H9 (cell line): ENCODE data around the gene ENOX1. TPM values are rescaled to one million over a fixed set of nuclear protein-coding genes. Genes with fewer than 3 reads are reported as not detected.

ENCODE experiments used
- DNase-seq: peaks from one replicate; pipeline ENCODE4 v3.0.0-alpha.2; 2017
- H2AFZ ChIP-seq: one replicate; pipeline ENCODE4 v1.6.1; 2013; ENCODE audit warnings: mild to moderate bottlenecking, low read length, control low read depth, moderate library complexity
- H2AK5ac ChIP-seq: 2 replicates; pipeline ENCODE4 v1.6.1; 2013; ENCODE audit warnings: low read length, control low read depth, mixed read lengths; ENCODE audit not compliant: insufficient read length
- H2BK120ac ChIP-seq: one replicate; pipeline ENCODE4 v1.6.1; 2013; ENCODE audit warnings: low read depth, mild to moderate bottlenecking, low read length, control low read depth, inconsistent platforms; ENCODE audit not compliant: poor library complexity, severe bottlenecking
- H2BK12ac ChIP-seq: 2 replicates; pipeline ENCODE4 v1.6.1; 2013; ENCODE audit warnings: low read length, control low read depth, mixed read lengths, low read depth; ENCODE audit not compliant: insufficient read length
- H2BK15ac ChIP-seq: 2 replicates; pipeline ENCODE4 v1.6.1; 2013; ENCODE audit warnings: low read depth, low read length, control low read depth
- H2BK20ac ChIP-seq: one replicate; pipeline ENCODE4 v1.6.1; 2013; ENCODE audit warnings: low read depth, mild to moderate bottlenecking, low read length, control low read depth, inconsistent platforms; ENCODE audit not compliant: poor library complexity, severe bottlenecking
- H2BK5ac ChIP-seq: 2 replicates; pipeline ENCODE4 v1.6.1; 2013; ENCODE audit warnings: low read length, control low read depth, mixed read lengths; ENCODE audit not compliant: insufficient read length
- H3K14ac ChIP-seq: 2 replicates; pipeline ENCODE4 v1.6.1; 2013; ENCODE audit warnings: low read length, control low read depth; ENCODE audit not compliant: insufficient read depth
- H3K18ac ChIP-seq: 2 replicates; pipeline ENCODE4 v1.6.1; 2013; ENCODE audit warnings: low read depth, mild to moderate bottlenecking, mixed read lengths, low read length, control low read depth; ENCODE audit not compliant: insufficient read length
- H3K23ac ChIP-seq: 2 replicates; pipeline ENCODE4 v1.6.1; 2013; ENCODE audit warnings: low read length, control low read depth, mixed read lengths, low read depth; ENCODE audit not compliant: insufficient read length
- H3K23me2 ChIP-seq: 2 replicates; pipeline ENCODE4 v1.6.1; 2013; ENCODE audit warnings: low read depth, mild to moderate bottlenecking, mixed read lengths, low read length, control low read depth; ENCODE audit not compliant: insufficient read length, poor library complexity, severe bottlenecking
- H3K27ac ChIP-seq: 2 replicates; pipeline ENCODE4 v1.5.1; 2013; ENCODE audit warnings: low read length, control low read depth, mixed read lengths, low read depth; ENCODE audit not compliant: insufficient read length
- H3K27me3 ChIP-seq: 2 replicates; pipeline ENCODE4 v1.6.1; 2013; ENCODE audit warnings: low read length, control low read depth, inconsistent platforms; ENCODE audit not compliant: insufficient read depth
- H3K4ac ChIP-seq: 2 replicates; pipeline ENCODE4 v1.6.1; 2013; ENCODE audit warnings: low read depth, mild to moderate bottlenecking, control low read depth, inconsistent platforms, low read length, moderate library complexity
- H3K4me1 ChIP-seq: 2 replicates; pipeline ENCODE4 v1.6.1; 2013; ENCODE audit warnings: low read length, control low read depth, inconsistent platforms; ENCODE audit not compliant: insufficient read depth
- H3K4me2 ChIP-seq: 2 replicates; pipeline ENCODE4 v1.6.1; 2013; ENCODE audit warnings: low read length, control low read depth, mixed read lengths; ENCODE audit not compliant: insufficient read length, insufficient read depth
- H3K56ac ChIP-seq: 2 replicates; pipeline ENCODE4 v1.6.1; 2013; ENCODE audit warnings: low read depth, mild to moderate bottlenecking, mixed read lengths, low read length, control low read depth; ENCODE audit not compliant: insufficient read length
- H3K79me1 ChIP-seq: 2 replicates; pipeline ENCODE4 v1.6.1; 2013; ENCODE audit warnings: low read depth, mild to moderate bottlenecking, moderate library complexity, low read length, control low read depth, inconsistent platforms; ENCODE audit not compliant: insufficient read depth, poor library complexity, severe bottlenecking
- H3K79me2 ChIP-seq: 2 replicates; pipeline ENCODE4 v1.6.1; 2013; ENCODE audit warnings: low read length, control low read depth, inconsistent platforms; ENCODE audit not compliant: insufficient read depth
- H3K9ac ChIP-seq: 2 replicates; pipeline ENCODE4 v1.6.1; 2013; ENCODE audit warnings: low read length, control low read depth, mixed read lengths; ENCODE audit not compliant: insufficient read length; ENCODE audit errors: extremely low read depth
- H3K9me3 ChIP-seq: one replicate; pipeline ENCODE4 v1.6.1; 2013; ENCODE audit warnings: low read depth, low read length, inconsistent platforms; ENCODE audit not compliant: control insufficient read depth
- H3T11ph ChIP-seq: one replicate; pipeline ENCODE4 v1.6.1; 2013; ENCODE audit warnings: mild to moderate bottlenecking, low read length, control low read depth, inconsistent platforms
- H4K20me1 ChIP-seq: one replicate; pipeline ENCODE4 v1.6.1; 2013; ENCODE audit not compliant: control insufficient read depth, insufficient read length, insufficient read depth
- H4K5ac ChIP-seq: 2 replicates; pipeline ENCODE4 v1.6.1; 2013; ENCODE audit warnings: low read depth, mild to moderate bottlenecking, mixed read lengths, low read length, control low read depth; ENCODE audit not compliant: insufficient read length
- H4K8ac ChIP-seq: replicated peaks from 2 replicates; pipeline ENCODE4 v1.6.1; 2013; ENCODE audit warnings: low read length, control low read depth, mixed read lengths, low read depth; ENCODE audit not compliant: insufficient read length
- H4K91ac ChIP-seq: 2 replicates; pipeline ENCODE4 v1.6.1; 2013; ENCODE audit warnings: low read depth, mild to moderate bottlenecking, moderate library complexity, mixed read lengths, low read length, control low read depth; ENCODE audit not compliant: insufficient read length
- H3K27ac Mint-ChIP-seq, 3 experiments: 2 replicates in 2 of 3; 3 replicates in 1 of 3; pipeline ENCODE4 v1.8.0; 2020 to 2021; ENCODE audit warnings: mixed read lengths in 3 of 3, mild to moderate bottlenecking in 1 of 3, moderate library complexity in 1 of 3
- H3K27me3 Mint-ChIP-seq: 2 replicates; pipeline ENCODE4 v1.8.0; 2021; ENCODE audit warnings: low read depth, mild to moderate bottlenecking, moderate library complexity, mixed read lengths
- H3K36me3 Mint-ChIP-seq, 3 experiments: 2 replicates in 2 of 3; 3 replicates in 1 of 3; pipeline ENCODE4 v1.8.0; 2020 to 2021; ENCODE audit warnings: low read depth in 3 of 3, mixed read lengths in 3 of 3; ENCODE audit not compliant: insufficient read depth in 1 of 3
- H3K4me1 Mint-ChIP-seq, 2 experiments: 2 replicates each; pipeline ENCODE4 v1.8.0; 2020; ENCODE audit warnings: mixed read lengths in 2 of 2
- H3K4me3 Mint-ChIP-seq, 2 experiments: 2 replicates in 1 of 2; 3 replicates in 1 of 2; pipeline ENCODE4 v1.8.0; 2020 to 2021; ENCODE audit warnings: mild to moderate bottlenecking in 2 of 2, mixed read lengths in 2 of 2, moderate library complexity in 1 of 2
- H3K9me3 Mint-ChIP-seq, 2 experiments: 2 replicates in 1 of 2; 3 replicates in 1 of 2; pipeline ENCODE4 v1.8.0; 2020; ENCODE audit warnings: mild to moderate bottlenecking in 2 of 2, mixed read lengths in 2 of 2, moderate library complexity in 1 of 2
- CTCF ChIP-seq: fragments of 200-600 bp; sonication (generic); conservative IDR thresholded peaks from 3 replicates; pipeline ENCODE4 v1.8.0; 2021; ENCODE audit warnings: antibody characterized with exemption, mild to moderate bottlenecking
- WGBS: extraction: QIAGEN DNeasy Blood & Tissue Kit; methylation state at CpG from one replicate; pipeline ENCODE4 v1.1.7; 2013; ENCODE audit warnings: missing lambda C conversion rate, low lambda C conversion rate, mixed read lengths; ENCODE audit not compliant: insufficient read length; ENCODE audit errors: extremely low coverage; 5-methylcytosine and 5-hydroxymethylcytosine counted together
- total RNA-seq: library from RNA; stranded (reverse); gene quantifications from 2 replicates; pipeline ENCODE4 v1.2.1, GENCODE V29; 2021

The ENOX1 gene
- total RNA-seq, 1 experiment from 2014 or later, result 0.24 TPM

GRCh38 chr13:43232873-43233265 is 553.9 kb downstream of the ENOX1 start:
- H4K91ac ChIP-seq, result no peak overlapping the region
- no peak overlapping the region for H3K14ac ChIP-seq
- Mint-ChIP-seq H3K4me1 (peaks cover 2 to 5% of the 10 kb centered on the region in 2 experiments; a peak in 2 of 4 replicates), H3K36me3 (no peaks in the 10 kb centered on the region), H3K27ac (no peak overlapping the region), H3K9me3 (no peaks in the 10 kb centered on the region), H3K27me3 (no peaks in the 10 kb centered on the region), H3K4me3 (no peak overlapping the region)
- H3K23me2 ChIP-seq, result no peaks in the 10 kb centered on the region
- H2BK20ac ChIP-seq, result no peak overlapping the region
- H3K9me3 ChIP-seq, result no peaks in the 10 kb centered on the region
- H2BK12ac ChIP-seq, result no peak overlapping the region
- no peak overlapping the region for H3K18ac ChIP-seq
- no peak overlapping the region for H3T11ph ChIP-seq
- H3K4me2 ChIP-seq, result no peak overlapping the region
- H3K79me2 ChIP-seq, result no peaks in the 10 kb centered on the region
- H2BK5ac ChIP-seq, result no peak overlapping the region
- H3K9ac ChIP-seq, result no peak overlapping the region
- TF ChIP-seq CTCF, result no peak
- no peak overlapping the region for H4K8ac ChIP-seq
- no peak overlapping the region for H3K27ac ChIP-seq
- no peak overlapping the region for H2BK120ac ChIP-seq
- H3K4me1 ChIP-seq, result no peaks in the 10 kb centered on the region
- H4K20me1 ChIP-seq, result no peaks in the 10 kb centered on the region
- no peaks in the 10 kb centered on the region for H3K27me3 ChIP-seq
- H2AFZ ChIP-seq, result no peak overlapping the region
- WGBS, result no CpG with 5 or more reads among the region's 1 CpG
- no peaks in the 10 kb centered on the region for H3K79me1 ChIP-seq
- no peak overlapping the region for H3K56ac ChIP-seq
- H2BK15ac ChIP-seq, result no peak overlapping the region
- H3K4ac ChIP-seq, result no peak overlapping the region
- DNase-seq, result no peak
- H3K23ac ChIP-seq, result no peak overlapping the region
- no peak overlapping the region for H4K5ac ChIP-seq
- no peak overlapping the region for H2AK5ac ChIP-seq
